RWPE1 (cell line): Measurements from ENCODE around the gene ACIN1.
A peak's percentile ranks its signal among the peaks of the same experiment; 100 is the strongest.

Experiments
- CTCF ChIA-PET: fragments of 350-600 bp; sonication (Branson Sonifier 250); formaldehyde crosslinking; extraction: SDS; loops from one replicate; lab custom pipeline; 2021; lab: Yijun Ruan, JAX
- POLR2A ChIA-PET: fragments of 400-600 bp; formaldehyde crosslinking; extraction: SDS; loops from one replicate; lab custom pipeline; 2020; ENCODE audit warnings: antibody characterized with exemption; ENCODE audit not compliant: low non-redundant PET; lab: Yijun Ruan, JAX
- DNase-seq: peaks from one replicate; pipeline ENCODE4 v3.0.0; 2012; ENCODE audit warnings: low spot score
- H3K27ac ChIP-seq: fragments of 450-650 bp; 2 replicates; pipeline ENCODE4 v1.5.1; 2017
- CTCF ChIP-seq: fragments of 450-650 bp; conservative IDR thresholded peaks from 2 replicates; pipeline ENCODE4 v1.5.1; 2017; ENCODE audit warnings: low read depth, mild to moderate bottlenecking

The ACIN1 gene

GRCh38 chr14:23089498-23090253, 5.3 kb downstream of the ACIN1 start:
- ChIA-PET POLR2A (no interaction called here), CTCF (interaction anchor here (0.8 to 3.4 kb wide), 2 partner anchors 12 to 19 kb away, joined by 3 to 15 read pairs; no protein-coding TSS in a partner anchor)
- H3K27ac ChIP-seq: no peak overlapping the region
- DNase-seq: no peak
- TF ChIP-seq CTCF: no peak

GRCh38 chr14:23086565-23086964, 8.4 kb downstream of the ACIN1 start:
- TF ChIP-seq CTCF: no peak
- ChIA-PET CTCF (interaction anchor here (0.6 to 2.5 kb wide), 3 partner anchors 10 to 264 kb away, joined by 3 to 13 read pairs (median 4); no protein-coding TSS in a partner anchor), POLR2A (no interaction called here)
- no peak overlapping the region for H3K27ac ChIP-seq
- no peak for DNase-seq

- no peak for TF ChIP-seq CTCF
- H3K27ac ChIP-seq: no peak overlapping the region
- POLR2A ChIA-PET: no interaction called here
- CTCF ChIA-PET: interaction anchor here (2.5 kb wide), 1 partner anchor 17 kb away, joined by 13 read pairs; no protein-coding TSS in a partner anchor
- no peak for DNase-seq
These were observed 9.5 kb downstream of the ACIN1 start for GRCh38 chr14:23085458-23085857.

- ChIA-PET POLR2A (no interaction called here), CTCF (interaction anchor here (0.5 to 1.2 kb wide), 3 partner anchors 12 to 1087 kb away, joined by 3 to 4 read pairs (median 3); no protein-coding TSS in a partner anchor)
- DNase-seq: no peak
- no peak overlapping the region for H3K27ac ChIP-seq
- TF ChIP-seq CTCF: no peak
These were observed 14.5 kb downstream of the ACIN1 start for GRCh38 chr14:23080474-23080873.

- POLR2A ChIA-PET: no interaction called here
- CTCF ChIA-PET: interaction anchor here (0.5 to 0.9 kb wide), 3 partner anchors 13 to 1088 kb away, joined by 3 read pairs; no protein-coding TSS in a partner anchor
- DNase-seq: no peak
- peak overlapping the region; percentile 68 for H3K27ac ChIP-seq
- TF ChIP-seq CTCF: no peak
These were observed 15.2 kb downstream of the ACIN1 start for GRCh38 chr14:23079716-23080115.

- H3K27ac ChIP-seq: peak overlapping the region; percentile 76
- no peak for TF ChIP-seq CTCF
- POLR2A ChIA-PET: interaction anchor here (0.7 kb wide), 1 partner anchor 16 kb away, joined by 4 read pairs; the partner anchor contains the start of gene ACIN1
- DNase-seq: peak; percentile 77
- CTCF ChIA-PET: interaction anchor here (0.7 to 2.8 kb wide), 3 partner anchors 10 to 34 kb away, joined by 3 to 21 read pairs (median 15); no protein-coding TSS in a partner anchor
These were observed 16.2 kb downstream of the ACIN1 start for GRCh38 chr14:23078692-23079116.
